Body of pancreas (tissue), 4 donors: ENCODE results near the gene MRGPRD. TPM values are rescaled to one million over a fixed set of nuclear protein-coding genes. Genes with fewer than 3 reads are reported as not detected.

Experiments
- ATAC-seq: fragments of 150-250 bp; one replicate; pipeline ENCODE4 v1.9.1; 2016
- DNase-seq, 4 donors: peaks; one replicate each; pipeline ENCODE4 v3.0.0-alpha.2; 2019
- H3K27ac ChIP-seq, 4 donors: fragments of 200-600 bp; sonication (generic); 1 replicate in 3 of 4; 2 replicates in 1 of 4; pipeline versions ENCODE4 v1.5.1 to v1.6.1; 2016 to 2019; ENCODE audit warnings: mild to moderate bottlenecking in 1 of 4, mixed read lengths in 1 of 4, moderate library complexity in 1 of 4
- H3K27me3 ChIP-seq, 2 donors: fragments of 200-600 bp; sonication (generic); one replicate each; pipeline ENCODE4 v1.6.0; 2016; ENCODE audit warnings: mild to moderate bottlenecking in 1 of 2
- H3K36me3 ChIP-seq, 2 donors: fragments of 200-600 bp; sonication (generic); replicated peaks in 1 of 2; 2 replicates each; pipeline ENCODE4 v1.5.1; 2016; ENCODE audit warnings: low read depth in 2 of 2; ENCODE audit not compliant: insufficient read depth in 1 of 2
- H3K4me1 ChIP-seq: fragments of 200-600 bp; sonication (generic); one replicate; pipeline ENCODE4 v1.6.0; 2016
- H3K4me3 ChIP-seq, 2 donors: fragments of 200-600 bp; sonication (generic); 1 replicate in 1 of 2; 2 replicates in 1 of 2; pipeline ENCODE4 v1.5.1; 2016 to 2019
- H3K9me3 ChIP-seq, 3 donors: fragments of 200-600 bp; sonication (generic); 1 replicate in 2 of 3; 2 replicates in 1 of 3; pipeline ENCODE4 v1.5.1; 2016
- POLR2A ChIP-seq, 3 donors: fragments of 450-650 bp; IDR thresholded peaks; one replicate each; pipeline ENCODE4 v1.6.1; 2016; ENCODE audit warnings: antibody characterized with exemption in 3 of 3, mild to moderate bottlenecking in 2 of 3
- WGBS, 2 donors: methylation state at CpG; one replicate each; pipeline ENCODE4 v1.1.5; 2017; 5-methylcytosine and 5-hydroxymethylcytosine counted together
- intact Hi-C: fragments of 100-400 bp; cut with DNase I; formaldehyde crosslinking; loops from one replicate; pipeline ENCODE4 v1.15.1; 2023
- total RNA-seq, 2 donors: library from RNA; depleted of rRNA; stranded (reverse); fragments of >200 nt; gene quantifications; one replicate each; pipeline ENCODE4 v1.1.0, GENCODE V29; 2016
- TF ChIP-seq, protein P1 (sequence below), 7 experiments: fragments of 450-650 bp in 4 of 7; fragments of 200-600 bp in 3 of 7; sonication (generic) in 3 of 7; IDR thresholded peaks; one replicate each; pipeline ENCODE4 v1.5.1; 2016 to 2019; ENCODE audit warnings: antibody characterized with exemption in 7 of 7

MRGPRD gene
- total RNA-seq, 2 donors from 2014 or later = not detected

DNA sequence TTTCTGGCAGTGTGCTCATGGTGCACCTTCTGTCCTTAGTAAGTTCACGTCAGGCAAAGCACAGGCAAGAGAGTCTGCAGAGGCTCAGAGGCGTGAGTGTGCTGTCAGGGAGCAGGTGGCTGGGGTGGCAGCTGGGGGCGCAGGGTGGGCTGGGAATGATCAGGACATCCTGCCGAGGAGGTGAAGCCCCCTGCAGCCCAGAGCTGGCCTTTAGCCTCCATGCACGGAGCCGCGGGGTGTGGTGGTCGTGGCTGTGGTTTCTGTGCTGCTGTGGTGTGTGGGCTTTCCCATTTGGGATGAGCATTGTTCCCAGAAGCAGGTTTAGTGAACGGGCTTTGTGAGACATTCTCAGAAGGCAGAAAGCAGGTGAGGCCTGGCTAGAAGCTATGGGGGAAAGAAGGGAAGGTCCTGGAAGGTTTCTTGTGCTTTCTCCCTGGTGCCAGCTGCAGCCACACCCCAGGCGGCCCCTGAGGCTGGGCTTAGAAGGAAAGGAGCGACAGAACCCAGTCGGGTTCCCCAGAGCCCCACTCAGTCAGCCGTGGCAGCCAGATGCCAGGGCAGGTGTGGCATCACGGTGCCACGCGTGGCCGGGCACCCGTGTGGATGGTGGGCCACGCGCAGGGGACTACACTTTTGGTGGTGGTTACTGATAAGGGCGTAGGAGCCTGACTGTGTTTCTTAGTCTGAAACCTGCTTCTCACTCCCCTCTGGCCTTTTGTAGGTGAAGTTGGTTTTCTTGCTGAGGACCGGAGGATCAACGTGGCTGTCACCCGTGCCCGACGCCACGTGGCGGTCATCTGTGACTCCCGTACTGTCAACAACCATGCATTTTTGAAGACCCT lies 45.0 kb downstream of the MRGPRD start:
- Histone ChIP-seq H3K27me3 (no peaks in the 10 kb centered on the region), H3K9me3 (no peaks in the 10 kb centered on the region), H3K4me3 (no peak overlapping the region), H3K36me3 (peaks cover 0 to 8% of the 10 kb centered on the region in 2 donors), H3K27ac (no peak overlapping the region), H3K4me1 (no peaks in the 10 kb centered on the region)
- intact Hi-C loops = no loop called here
- DNase-seq (no peak), ATAC-seq (no peak)
- WGBS, 2 donors = 93 to 95% methylated on average over 26 to 29 of the region's 29 CpGs
- TF ChIP-seq, protein P1, sequence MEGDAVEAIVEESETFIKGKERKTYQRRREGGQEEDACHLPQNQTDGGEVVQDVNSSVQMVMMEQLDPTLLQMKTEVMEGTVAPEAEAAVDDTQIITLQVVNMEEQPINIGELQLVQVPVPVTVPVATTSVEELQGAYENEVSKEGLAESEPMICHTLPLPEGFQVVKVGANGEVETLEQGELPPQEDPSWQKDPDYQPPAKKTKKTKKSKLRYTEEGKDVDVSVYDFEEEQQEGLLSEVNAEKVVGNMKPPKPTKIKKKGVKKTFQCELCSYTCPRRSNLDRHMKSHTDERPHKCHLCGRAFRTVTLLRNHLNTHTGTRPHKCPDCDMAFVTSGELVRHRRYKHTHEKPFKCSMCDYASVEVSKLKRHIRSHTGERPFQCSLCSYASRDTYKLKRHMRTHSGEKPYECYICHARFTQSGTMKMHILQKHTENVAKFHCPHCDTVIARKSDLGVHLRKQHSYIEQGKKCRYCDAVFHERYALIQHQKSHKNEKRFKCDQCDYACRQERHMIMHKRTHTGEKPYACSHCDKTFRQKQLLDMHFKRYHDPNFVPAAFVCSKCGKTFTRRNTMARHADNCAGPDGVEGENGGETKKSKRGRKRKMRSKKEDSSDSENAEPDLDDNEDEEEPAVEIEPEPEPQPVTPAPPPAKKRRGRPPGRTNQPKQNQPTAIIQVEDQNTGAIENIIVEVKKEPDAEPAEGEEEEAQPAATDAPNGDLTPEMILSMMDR (IDR thresholded peaks at IDR 0.05) = no peak
- TF ChIP-seq POLR2A (IDR thresholded peaks at IDR 0.05) = no peak

DNA sequence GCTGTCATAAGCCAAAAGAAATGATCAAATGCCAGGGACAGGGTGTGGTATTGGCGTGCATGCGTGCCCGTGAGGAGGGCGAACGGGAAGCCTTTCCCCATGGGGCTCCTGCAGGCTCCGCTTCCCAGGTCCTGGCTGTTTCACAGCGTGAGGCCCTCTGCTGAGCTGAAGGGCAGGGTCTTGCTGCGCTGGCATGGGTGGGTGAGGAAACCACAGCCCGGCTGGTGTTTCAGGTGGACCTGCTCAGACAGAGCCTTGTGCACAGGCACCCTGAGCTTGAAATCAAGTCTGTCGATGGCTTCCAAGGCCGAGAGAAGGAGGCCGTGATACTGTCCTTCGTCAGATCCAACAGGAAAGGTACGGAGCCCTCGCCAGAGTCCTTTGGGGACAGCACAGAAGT lies 45.7 kb downstream of the MRGPRD start:
- intact Hi-C loops = no loop called here
- no peaks in the 10 kb centered on the region for H3K9me3 ChIP-seq
- no peak for ATAC-seq
- no peaks in the 10 kb centered on the region for H3K4me1 ChIP-seq
- H3K27ac ChIP-seq = no peak overlapping the region
- TF ChIP-seq POLR2A (IDR thresholded peaks at IDR 0.05) = no peak
- TF ChIP-seq, protein P1 (IDR thresholded peaks at IDR 0.05) = no peak
- no peak for DNase-seq
- WGBS, 2 donors = 93 to 95% methylated on average over 15 of the region's 15 CpGs
- H3K27me3 ChIP-seq = no peaks in the 10 kb centered on the region
- H3K4me3 ChIP-seq = no peak overlapping the region
- peaks cover 0 to 12% of the 10 kb centered on the region in 2 donors for H3K36me3 ChIP-seq

DNA sequence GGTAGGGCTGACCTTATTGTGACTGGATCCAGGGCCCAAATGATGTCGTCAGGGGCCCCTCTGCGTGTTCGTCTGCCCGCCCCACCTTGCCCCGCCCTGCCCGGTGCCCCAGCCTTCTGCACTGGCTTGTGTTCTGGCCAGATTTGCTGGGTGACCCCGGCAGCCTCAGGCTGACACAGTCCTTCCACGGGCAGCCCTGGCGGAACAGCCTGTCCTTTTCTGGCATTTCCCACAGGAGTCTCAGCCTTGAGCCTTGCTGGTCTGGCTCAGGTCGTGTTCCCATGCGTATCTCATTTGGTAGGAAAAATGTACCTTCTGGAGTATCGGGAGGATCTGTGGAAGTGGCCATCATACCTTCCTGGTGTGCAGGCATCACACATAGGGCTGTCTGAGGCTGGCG lies 46.1 kb downstream of the MRGPRD start:
- intact Hi-C loops = no loop called here
- WGBS, 2 donors = 92 to 94% methylated on average over 13 of the region's 13 CpGs
- TF ChIP-seq, protein P1 (IDR thresholded peaks at IDR 0.05) = no peak

DNA sequence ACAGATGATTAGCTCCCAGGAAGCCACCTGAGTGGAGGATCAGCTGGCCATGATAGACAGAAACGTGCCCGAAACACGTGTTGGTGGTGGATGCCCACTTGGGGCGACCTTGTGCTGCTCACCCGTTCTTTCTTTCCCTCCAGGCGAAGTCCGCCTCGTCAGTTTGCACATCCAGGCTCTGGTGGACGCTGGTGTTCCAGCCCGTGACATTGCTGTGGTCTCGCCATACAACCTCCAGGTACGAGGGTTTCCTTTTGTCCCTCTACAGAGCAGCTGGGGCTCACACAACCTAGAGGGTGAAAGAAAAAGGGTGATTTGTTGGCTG lies 46.5 kb downstream of the MRGPRD start:
- no peak for ATAC-seq

More for the DNA sequence above, 46.1 kb downstream of the MRGPRD start:
- H3K36me3 ChIP-seq = peaks cover 0 to 15% of the 10 kb centered on the region in 2 donors
- H3K27me3 ChIP-seq = no peaks in the 10 kb centered on the region
- H3K9me3 ChIP-seq = no peaks in the 10 kb centered on the region
- DNase-seq (no peak), ATAC-seq (no peak)
- no peak overlapping the region for H3K27ac ChIP-seq
- H3K4me1 ChIP-seq = no peaks in the 10 kb centered on the region
- H3K4me3 ChIP-seq = no peak overlapping the region

More for the DNA sequence above, 46.5 kb downstream of the MRGPRD start:
- DNase-seq = no peak
- no peak for TF ChIP-seq POLR2A (IDR thresholded peaks at IDR 0.05)
- TF ChIP-seq, protein P1 (IDR thresholded peaks at IDR 0.05) = no peak
- H3K27me3 ChIP-seq = no peaks in the 10 kb centered on the region
- no peaks in the 10 kb centered on the region for H3K9me3 ChIP-seq
- peaks cover 0 to 18% of the 10 kb centered on the region in 2 donors for H3K36me3 ChIP-seq
- H3K4me3 ChIP-seq = no peak overlapping the region
- H3K4me1 ChIP-seq = no peaks in the 10 kb centered on the region
- no peak overlapping the region for H3K27ac ChIP-seq
- WGBS, 2 donors = 91 to 92% methylated on average over 11 to 12 of the region's 12 CpGs
- intact Hi-C loops = no loop called here
